HG03520 (cell line): ENCODE data around the gene RAB15.
A peak's percentile ranks its signal among the peaks of the same experiment; 100 is the strongest.

Experiments
- ATAC-seq: cut with Tn5 transposase; IDR thresholded peaks from one replicate; pipeline ENCODE4 v1.9.1; 2021; ENCODE audit warnings: mild to moderate bottlenecking, moderate library complexity; ENCODE audit not compliant: unreplicated experiment

Gene RAB15

GRCh38 chr14:64971943-64972791, at the start of gene RAB15:
RAB15 (minus strand) TSS chr14:64972336; CDS start chr14:64972076, 260 bp downstream.
- no peak for ATAC-seq

GRCh38 chr14:65019944-65020566, 47.9 kb upstream of the RAB15 start:
- no peak for ATAC-seq

- no peak for ATAC-seq
These were observed 44.3 kb upstream of the RAB15 start for GRCh38 chr14:65016471-65016870.

- ATAC-seq = no peak
These were observed 43.3 kb upstream of the RAB15 start for GRCh38 chr14:65015391-65015790.

- no peak for ATAC-seq
These were observed 40.2 kb upstream of the RAB15 start for GRCh38 chr14:65012353-65012752.

- ATAC-seq = no peak
These were observed 39.4 kb upstream of the RAB15 start for GRCh38 chr14:65011538-65011937.

- no peak for ATAC-seq
These were observed 38.2 kb upstream of the RAB15 start for GRCh38 chr14:65010211-65010931.

- no peak for ATAC-seq
These were observed 35.1 kb upstream of the RAB15 start for GRCh38 chr14:65007202-65007601.

- no peak for ATAC-seq
These were observed 34.2 kb upstream of the RAB15 start for GRCh38 chr14:65006261-65006721.

GRCh38 chr14:65003394-65003793, 31.3 kb upstream of the RAB15 start:
- peak; percentile 47 for ATAC-seq

GRCh38 chr14:65002586-65003210, 30.6 kb upstream of the RAB15 start:
- ATAC-seq = no peak

- ATAC-seq = no peak
These were observed 29.6 kb upstream of the RAB15 start for GRCh38 chr14:65001723-65002122.

- ATAC-seq = no peak
These were observed 28.9 kb upstream of the RAB15 start for GRCh38 chr14:65000898-65001591.

GRCh38 chr14:64998455-64998931, 26.4 kb upstream of the RAB15 start:
- no peak for ATAC-seq

GRCh38 chr14:64997108-64997794, 25.1 kb upstream of the RAB15 start:
- ATAC-seq = peak; percentile 64

- no peak for ATAC-seq
These were observed 23.2 kb upstream of the RAB15 start for GRCh38 chr14:64995291-64995690.

GRCh38 chr14:64994540-64994939, 22.4 kb upstream of the RAB15 start:
- no peak for ATAC-seq

- ATAC-seq = no peak
These were observed 21.3 kb upstream of the RAB15 start for GRCh38 chr14:64993266-64993930.

- no peak for ATAC-seq
These were observed 20.3 kb upstream of the RAB15 start for GRCh38 chr14:64992328-64992885.
